Posterior cingulate gyrus (tissue), 11 donors: Measurements from ENCODE around the gene KIRREL3.
A peak's percentile ranks its signal among the peaks of the same experiment; 100 is the strongest.

Source experiments
- DNase-seq, 10 donors: peaks; one replicate each; pipeline versions ENCODE4 v3.0.0 to v3.0.0-alpha.2; 2020 to 2021; ENCODE audit warnings: mixed read lengths in 3 of 10
- intact Hi-C: fragments of 100-400 bp; cut with DNase I; formaldehyde crosslinking; loops from one replicate; pipeline ENCODE4 v1.15.1; 2023

KIRREL3 gene

GRCh38 chr11:126808296-126808695 lies 192.3 kb downstream of the KIRREL3 start:
- no peak for DNase-seq
- intact Hi-C loops = no loop called here

- no peak for DNase-seq
- intact Hi-C loops = no loop called here
Measured at GRCh38 chr11:126805870-126806269, 194.7 kb downstream of the KIRREL3 start.

GRCh38 chr11:126804363-126804762 lies 196.2 kb downstream of the KIRREL3 start:
- DNase-seq = no peak
- intact Hi-C loops = no loop called here

GRCh38 chr11:126800009-126800408 lies 200.6 kb downstream of the KIRREL3 start:
- intact Hi-C loops = no loop called here
- no peak for DNase-seq

DNA sequence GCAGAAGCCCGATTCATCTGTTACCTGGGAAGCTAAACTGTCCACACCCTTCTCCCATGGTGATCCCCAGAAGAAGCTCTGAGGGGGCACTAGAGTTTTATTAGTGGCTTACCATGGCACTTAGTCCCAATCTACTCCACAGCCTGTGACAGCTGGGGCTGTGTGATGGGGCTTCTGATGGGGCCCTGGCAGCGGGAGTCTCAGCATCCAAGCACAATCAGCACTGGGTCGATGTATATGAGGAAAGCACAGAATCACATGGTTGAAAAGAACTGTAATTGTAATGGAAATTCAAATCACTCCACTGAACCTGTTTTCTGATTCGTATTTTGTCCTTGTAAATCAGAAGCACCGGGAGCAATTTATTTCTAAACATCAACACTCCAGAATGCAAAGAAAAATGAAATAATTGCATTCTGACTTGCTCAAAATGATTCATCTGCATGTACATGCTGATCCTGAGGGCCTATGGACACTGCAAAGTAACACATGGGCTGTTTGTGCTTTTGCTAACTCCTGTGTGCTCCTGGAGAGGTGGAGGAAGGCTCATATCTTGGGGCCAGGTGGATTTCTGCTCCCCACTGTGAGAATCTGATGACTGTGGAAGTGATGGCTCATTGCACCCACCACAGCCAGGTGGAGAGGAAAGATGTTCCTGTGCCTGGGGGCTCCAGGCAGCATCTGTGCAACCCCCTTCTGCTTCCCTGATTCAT lies 203.0 kb downstream of the KIRREL3 start:
- intact Hi-C loops = no loop called here
- no peak for DNase-seq

GRCh38 chr11:126793596-126793995 lies 207.0 kb downstream of the KIRREL3 start:
- intact Hi-C loops = no loop called here
- no peak for DNase-seq

- intact Hi-C loops = no loop called here
- no peak for DNase-seq
Measured at GRCh38 chr11:126791991-126792390, 208.6 kb downstream of the KIRREL3 start.

- no peak for DNase-seq
- intact Hi-C loops = no loop called here
Measured at GRCh38 chr11:126791446-126791845, 209.1 kb downstream of the KIRREL3 start.

DNA sequence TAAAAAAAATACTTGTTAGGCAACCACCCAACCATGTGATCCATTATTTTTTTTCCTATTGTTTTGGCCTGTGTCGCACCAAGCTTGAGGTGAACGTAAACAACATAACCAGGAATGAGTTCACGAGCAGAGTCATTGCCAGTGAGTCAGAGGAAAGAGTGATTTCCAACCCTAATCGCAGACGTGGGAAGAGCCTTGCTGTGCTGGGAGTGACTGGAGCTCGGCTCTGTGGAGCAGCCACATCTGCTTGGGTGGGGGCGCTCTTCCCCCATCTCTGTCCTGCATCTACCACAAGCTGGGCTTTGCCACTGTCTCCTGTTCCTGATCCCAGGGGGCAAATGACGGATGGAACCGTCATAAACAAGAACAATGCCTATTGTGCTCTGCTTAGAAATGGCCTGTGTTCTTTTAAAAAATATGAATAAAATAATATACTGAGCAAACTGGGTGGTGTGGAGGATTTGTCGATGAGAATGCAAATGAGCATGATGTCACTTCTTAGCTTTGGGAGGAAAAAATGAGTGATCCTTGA lies 210.0 kb downstream of the KIRREL3 start:
- DNase-seq = peak in 8 of 10 donors; percentile 18 to 92 (median 56)
- intact Hi-C loops = no loop called here

- DNase-seq = no peak
- intact Hi-C loops = no loop called here
Measured at GRCh38 chr11:126782810-126783209, 217.8 kb downstream of the KIRREL3 start.

DNA sequence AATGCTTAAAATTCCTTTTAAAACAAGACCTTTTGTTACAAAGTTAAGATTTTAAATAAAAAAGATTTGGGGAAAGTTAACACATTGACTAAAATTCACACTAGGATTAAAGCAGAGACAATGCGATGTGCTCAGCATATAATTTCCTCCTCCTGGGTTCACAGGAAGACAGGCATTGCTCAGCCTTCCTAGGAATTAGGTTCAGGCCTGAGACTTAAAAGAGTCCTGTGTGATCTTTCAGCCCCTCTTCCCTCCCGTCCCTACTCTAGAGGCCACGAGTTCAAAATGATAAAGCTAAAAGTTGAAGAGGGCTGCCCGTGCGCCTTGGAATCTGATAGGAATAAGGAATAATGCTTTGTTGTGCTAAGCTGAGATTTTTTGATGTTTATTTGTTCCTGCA lies 218.6 kb downstream of the KIRREL3 start:
- DNase-seq = no peak
- intact Hi-C loops = no loop called here

GRCh38 chr11:126776119-126776518 lies 224.5 kb downstream of the KIRREL3 start:
- intact Hi-C loops = no loop called here
- DNase-seq = no peak

DNA sequence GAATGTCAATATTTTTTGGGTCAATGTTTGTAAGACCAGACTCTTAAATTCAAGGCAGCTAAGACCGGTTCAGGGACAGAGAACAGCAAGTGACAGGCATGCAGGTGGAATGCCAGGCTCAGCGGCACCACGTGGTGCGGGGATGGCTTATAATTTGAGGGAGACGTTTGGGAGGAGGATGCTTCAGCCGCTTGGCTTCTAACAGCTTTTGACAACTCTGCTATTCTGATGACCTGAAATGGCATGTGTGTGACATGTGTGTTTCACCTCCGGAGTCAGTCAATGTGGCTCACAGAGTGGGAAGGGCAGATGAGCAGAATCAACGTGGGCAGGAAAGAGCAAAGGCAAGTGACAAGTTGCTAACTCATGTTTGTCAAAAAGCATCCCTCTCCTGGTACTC lies 228.3 kb downstream of the KIRREL3 start:
- intact Hi-C loops = no loop called here
- no peak for DNase-seq

- peak in 2 of 10 donors; percentile 20 to 86 for DNase-seq
- intact Hi-C loops = no loop called here
Measured at GRCh38 chr11:126768702-126769101, 231.9 kb downstream of the KIRREL3 start.

GRCh38 chr11:126766440-126766839 lies 234.1 kb downstream of the KIRREL3 start:
- intact Hi-C loops = no loop called here

DNA sequence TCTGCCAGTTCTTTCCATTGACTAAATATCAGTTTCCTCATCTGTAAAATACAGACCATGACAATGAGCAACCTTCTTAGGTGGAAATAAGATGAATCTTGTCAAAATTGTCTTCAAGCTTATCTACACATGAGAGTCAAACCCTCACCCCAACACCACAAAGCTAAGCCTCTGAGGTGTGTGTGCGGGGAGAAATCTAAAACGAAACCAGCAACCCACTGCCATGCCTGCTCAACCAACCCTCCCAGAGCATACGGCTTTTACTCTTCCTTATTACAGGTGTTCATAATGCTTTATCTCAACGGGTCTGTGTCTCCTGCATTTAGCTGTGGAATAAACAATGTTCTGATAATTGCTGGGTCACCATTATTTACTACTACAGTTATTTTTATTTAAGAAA lies 235.4 kb downstream of the KIRREL3 start:
- no peak for DNase-seq
- intact Hi-C loops = no loop called here

More at GRCh38 chr11:126766440-126766839, 234.1 kb downstream of the KIRREL3 start:
- DNase-seq = no peak

GRCh38 chr11:126764231-126764630 lies 236.3 kb downstream of the KIRREL3 start:
- intact Hi-C loops = no loop called here

GRCh38 chr11:126756855-126757254 lies 243.7 kb downstream of the KIRREL3 start:
- DNase-seq = no peak
- intact Hi-C loops = no loop called here

More at GRCh38 chr11:126764231-126764630, 236.3 kb downstream of the KIRREL3 start:
- DNase-seq = no peak

DNA sequence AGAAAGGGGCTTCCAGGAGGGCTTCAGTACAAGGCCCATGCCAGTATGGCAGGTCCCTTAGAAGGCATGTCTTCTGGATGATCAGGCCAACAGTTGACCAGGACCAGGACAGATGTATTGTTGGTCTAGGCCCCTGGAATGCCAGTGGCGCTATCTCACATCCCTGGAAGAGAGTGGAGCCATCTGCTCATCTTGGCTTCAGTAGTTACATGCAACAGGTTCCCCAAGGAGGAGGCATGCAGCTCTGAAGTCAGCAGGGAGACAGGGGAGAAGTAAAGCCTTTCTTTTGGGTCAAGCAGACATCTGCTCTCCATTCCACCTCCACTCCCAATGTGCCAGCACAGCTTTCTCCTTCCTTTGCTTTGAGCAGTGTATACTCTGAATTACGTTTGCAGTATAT lies 244.1 kb downstream of the KIRREL3 start:
- intact Hi-C loops = no loop called here
- peak in 4 of 10 donors; percentile 31 to 85 (median 36) for DNase-seq

DNA sequence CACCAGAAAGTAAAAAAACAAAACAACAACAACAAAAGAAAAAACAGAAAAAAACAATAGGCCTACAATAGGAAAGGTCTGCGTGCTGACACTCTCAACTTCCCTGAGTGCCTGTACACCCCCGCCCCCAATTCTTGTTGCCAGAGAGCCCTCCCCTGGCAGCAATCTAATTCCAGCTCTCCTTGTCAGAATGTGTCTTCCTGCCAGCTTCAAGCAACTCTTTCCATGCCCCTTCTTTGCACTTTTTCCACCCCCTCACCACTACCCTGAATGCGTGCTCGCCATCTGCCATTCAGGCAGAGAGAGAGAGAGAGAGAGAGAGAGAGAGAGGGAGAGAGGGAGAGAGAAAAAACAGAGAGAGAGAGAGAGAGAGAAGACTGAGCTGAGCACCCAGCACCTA lies 245.0 kb downstream of the KIRREL3 start:
- DNase-seq = peak in 1 of 10 donors; percentile 65
- intact Hi-C loops = no loop called here

GRCh38 chr11:126754591-126755426 lies 245.8 kb downstream of the KIRREL3 start:
- intact Hi-C loops = no loop called here
- DNase-seq = no peak
